GM18951 (cell line): ENCODE measurements around the gene PLA2G2A.

Source experiments
- POLR2A ChIP-seq: IDR thresholded peaks from 4 replicates; pipeline ENCODE4 v1.6.1; 2011; ENCODE audit warnings: mild to moderate bottlenecking; ENCODE audit not compliant: insufficient read length, insufficient read depth; ENCODE audit errors: extremely low read depth
- in situ Hi-C: fragments of 300-500 bp; cut with MboI; formaldehyde crosslinking; loops from one replicate; pipeline ENCODE4 v1.12.0; 2022; ENCODE audit warnings: low sequenced_read_pairs, mixed read lengths, inconsistent platforms; ENCODE audit not compliant: unreplicated experiment

PLA2G2A gene

GRCh38 chr1:19981507-19982312, 2.3 kb upstream of the PLA2G2A start:
- no peak for TF ChIP-seq POLR2A
- in situ Hi-C loops = no loop called here

GRCh38 chr1:19981170-19981506, 1.7 kb upstream of the PLA2G2A start:
- no peak for TF ChIP-seq POLR2A
- in situ Hi-C loops = no loop called here

- in situ Hi-C loops = no loop called here
- no peak for TF ChIP-seq POLR2A
These were observed 896 bp upstream of the PLA2G2A start for GRCh38 chr1:19980314-19980713.

- TF ChIP-seq POLR2A = no peak
- in situ Hi-C loops = no loop called here
These were observed 1.3 kb downstream of the PLA2G2A start for GRCh38 chr1:19978143-19978542.

GRCh38 chr1:19976317-19977003, 3.0 kb downstream of the PLA2G2A start:
- no peak for TF ChIP-seq POLR2A
- in situ Hi-C loops = no loop called here

GRCh38 chr1:19975423-19976193, 3.8 kb downstream of the PLA2G2A start:
- no peak for TF ChIP-seq POLR2A
- in situ Hi-C loops = no loop called here

- TF ChIP-seq POLR2A = no peak
- in situ Hi-C loops = no loop called here
These were observed 4.5 kb downstream of the PLA2G2A start for GRCh38 chr1:19974822-19975416.

GRCh38 chr1:19973616-19974015, 5.8 kb downstream of the PLA2G2A start:
- TF ChIP-seq POLR2A = no peak
- in situ Hi-C loops = no loop called here

GRCh38 chr1:19971664-19972063, 7.8 kb downstream of the PLA2G2A start:
- TF ChIP-seq POLR2A = no peak
- in situ Hi-C loops = no loop called here

- no peak for TF ChIP-seq POLR2A
- in situ Hi-C loops = no loop called here
These were observed 9.3 kb downstream of the PLA2G2A start for GRCh38 chr1:19969898-19970660.

- no peak for TF ChIP-seq POLR2A
- in situ Hi-C loops = no loop called here
These were observed 11.6 kb downstream of the PLA2G2A start for GRCh38 chr1:19967808-19968207.

- no peak for TF ChIP-seq POLR2A
- in situ Hi-C loops = no loop called here
These were observed 14.9 kb downstream of the PLA2G2A start for GRCh38 chr1:19964542-19964941.
